GM18517 (cell line): ENCODE measurements around the gene GPR176.

Experiments used
- ATAC-seq: cut with Tn5 transposase; IDR thresholded peaks from one replicate; pipeline ENCODE4 v1.9.1; 2021; ENCODE audit warnings: mild to moderate bottlenecking, moderate library complexity; ENCODE audit not compliant: unreplicated experiment

Gene GPR176, protein sequence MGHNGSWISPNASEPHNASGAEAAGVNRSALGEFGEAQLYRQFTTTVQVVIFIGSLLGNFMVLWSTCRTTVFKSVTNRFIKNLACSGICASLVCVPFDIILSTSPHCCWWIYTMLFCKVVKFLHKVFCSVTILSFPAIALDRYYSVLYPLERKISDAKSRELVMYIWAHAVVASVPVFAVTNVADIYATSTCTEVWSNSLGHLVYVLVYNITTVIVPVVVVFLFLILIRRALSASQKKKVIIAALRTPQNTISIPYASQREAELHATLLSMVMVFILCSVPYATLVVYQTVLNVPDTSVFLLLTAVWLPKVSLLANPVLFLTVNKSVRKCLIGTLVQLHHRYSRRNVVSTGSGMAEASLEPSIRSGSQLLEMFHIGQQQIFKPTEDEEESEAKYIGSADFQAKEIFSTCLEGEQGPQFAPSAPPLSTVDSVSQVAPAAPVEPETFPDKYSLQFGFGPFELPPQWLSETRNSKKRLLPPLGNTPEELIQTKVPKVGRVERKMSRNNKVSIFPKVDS

DNA sequence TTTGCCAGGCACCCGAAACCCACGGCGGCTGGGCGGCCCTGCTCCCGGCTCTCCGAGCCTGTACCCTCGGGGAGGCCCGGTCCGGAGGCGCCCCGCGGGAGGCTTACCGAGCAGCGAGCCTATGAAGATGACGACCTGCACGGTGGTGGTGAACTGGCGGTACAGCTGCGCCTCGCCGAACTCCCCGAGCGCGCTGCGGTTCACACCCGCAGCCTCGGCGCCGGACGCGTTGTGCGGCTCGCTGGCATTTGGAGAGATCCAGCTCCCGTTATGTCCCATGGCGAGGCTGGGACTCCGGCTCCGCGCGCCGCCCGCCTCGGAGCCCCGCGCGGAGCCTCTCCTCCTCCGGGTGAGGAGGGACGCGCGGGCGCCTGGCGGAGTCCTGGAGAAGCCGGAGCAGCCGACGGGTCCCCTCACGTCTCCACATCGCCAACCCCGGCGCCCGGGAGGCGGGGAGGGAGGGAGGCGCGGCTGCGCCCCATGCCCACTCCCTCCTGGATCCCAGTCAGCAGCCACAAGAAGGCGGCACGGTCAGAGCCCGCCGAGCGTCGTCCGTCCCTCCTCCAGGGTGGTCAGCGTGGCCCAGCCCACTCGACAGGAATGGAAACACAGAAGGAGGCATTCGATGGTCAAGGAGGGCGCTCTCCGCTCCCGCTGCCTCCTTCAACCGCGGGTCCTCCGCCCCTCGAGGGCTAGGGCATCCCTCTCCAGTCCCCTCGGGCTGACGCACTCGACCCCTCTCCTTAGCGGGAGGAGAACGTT, at the start of gene GPR176:
Gene GPR176, minus strand, starts transcription at position 519 of the 762 bp plus-strand sequence. Its CDS starts 240 bp downstream, at position 279.
- no peak for ATAC-seq

GRCh38 chr15:39969002-39969394, 48.9 kb upstream of the GPR176 start:
- ATAC-seq: no peak

DNA sequence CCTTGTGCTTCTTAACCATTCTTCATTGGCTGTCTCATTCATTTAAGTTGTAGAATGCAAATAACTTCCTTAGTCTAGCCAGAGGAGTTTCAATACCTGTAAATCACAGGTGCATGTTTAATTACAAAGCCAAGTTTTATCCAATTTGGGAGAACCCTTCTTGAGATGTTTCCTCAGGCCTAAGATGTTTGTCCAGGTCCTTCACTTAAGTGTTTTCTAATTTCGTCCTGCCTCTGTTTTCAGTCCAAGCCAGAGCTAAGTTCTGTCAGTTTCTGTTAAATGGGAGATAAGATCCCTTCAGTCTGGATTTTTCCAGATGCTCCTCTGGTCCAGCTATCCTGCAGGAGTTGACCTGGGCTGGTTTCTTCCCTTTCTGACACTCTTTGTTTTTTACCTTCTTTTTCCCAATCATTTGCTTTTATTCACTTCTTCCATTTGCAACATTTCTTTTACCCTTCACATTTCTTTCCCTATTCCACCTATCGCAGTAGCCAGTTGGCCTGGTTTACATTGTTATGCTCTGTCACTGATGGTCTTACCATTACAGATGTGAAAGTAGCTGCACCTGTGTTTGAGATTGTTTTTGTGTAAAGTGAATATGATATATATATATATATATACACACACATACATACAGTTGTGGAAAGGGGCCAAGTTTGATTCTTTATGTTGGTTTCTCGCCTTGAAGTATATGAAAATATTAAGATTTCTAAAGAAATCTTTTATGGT, 48.4 kb upstream of the GPR176 start:
- ATAC-seq: no peak

- ATAC-seq: no peak
Observed at GRCh38 chr15:39966521-39966920, 46.5 kb upstream of the GPR176 start.

- no peak for ATAC-seq
Observed at GRCh38 chr15:39963786-39964185, 43.7 kb upstream of the GPR176 start.

GRCh38 chr15:39961051-39961450, 41.0 kb upstream of the GPR176 start:
- ATAC-seq: no peak

GRCh38 chr15:39960411-39960810, 40.3 kb upstream of the GPR176 start:
- no peak for ATAC-seq

DNA sequence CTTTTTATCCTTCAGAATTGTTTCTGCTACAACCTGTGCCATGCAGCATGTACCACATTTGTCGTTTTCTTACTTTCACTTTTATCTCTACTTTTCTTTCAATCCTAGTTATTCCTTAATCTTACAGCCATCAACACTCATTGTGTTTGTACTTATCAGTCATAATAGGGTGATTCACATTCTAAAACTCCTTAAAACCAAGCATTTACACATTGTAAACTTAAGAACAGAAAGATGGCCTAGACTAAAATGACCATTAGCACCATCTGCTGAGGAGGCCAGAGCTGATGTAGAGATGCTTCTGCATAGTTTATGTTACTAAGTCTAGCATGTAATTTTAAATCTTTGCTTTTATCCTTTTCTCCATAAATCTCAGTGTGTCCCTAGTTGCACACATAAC, 39.3 kb upstream of the GPR176 start:
- ATAC-seq: no peak

GRCh38 chr15:39957481-39957880, 37.4 kb upstream of the GPR176 start:
- no peak for ATAC-seq

DNA sequence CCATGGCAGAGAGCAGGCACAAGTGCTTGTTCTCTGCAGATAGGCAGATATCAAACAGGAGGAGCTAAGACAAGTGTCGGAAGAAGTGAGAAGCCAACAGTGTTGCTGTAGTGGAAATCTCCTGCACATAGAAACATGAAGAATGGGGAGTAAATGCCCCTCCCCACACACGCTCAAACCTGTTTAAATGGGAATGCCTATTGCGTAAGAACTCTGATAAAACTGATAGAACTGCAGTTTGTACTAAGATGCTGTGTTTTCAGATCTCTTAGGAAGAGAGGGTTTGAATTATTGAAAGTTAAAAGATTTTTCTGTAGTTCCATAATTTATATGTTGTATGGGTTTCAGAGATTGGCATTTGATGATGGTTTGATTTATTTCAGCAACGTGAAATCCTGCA, 33.5 kb upstream of the GPR176 start:
- ATAC-seq: no peak

GRCh38 chr15:39951561-39951960, 31.5 kb upstream of the GPR176 start:
- ATAC-seq: no peak

GRCh38 chr15:39948817-39949216, 28.8 kb upstream of the GPR176 start:
- ATAC-seq: no peak

GRCh38 chr15:39947401-39948197, 27.5 kb upstream of the GPR176 start:
- ATAC-seq: no peak

DNA sequence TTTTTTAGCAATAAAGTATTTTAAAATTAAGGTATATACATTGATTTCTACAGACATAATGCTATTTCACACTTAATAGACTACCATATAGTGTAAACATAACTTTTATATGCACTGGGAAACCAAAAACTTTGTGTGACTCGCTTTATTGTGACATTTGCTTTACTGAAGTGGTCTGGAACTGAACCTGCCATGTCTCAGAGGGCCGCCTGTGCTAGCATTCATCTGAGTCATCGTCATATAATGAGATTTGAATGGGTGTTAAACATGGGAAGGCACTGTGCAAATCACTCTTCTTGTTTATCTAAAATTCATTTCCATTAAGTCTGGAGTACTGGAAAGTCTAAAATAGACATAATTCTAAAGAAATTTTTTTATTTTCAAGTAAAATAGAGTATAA, 26.8 kb upstream of the GPR176 start:
- ATAC-seq: no peak

GRCh38 chr15:39944726-39945125, 24.7 kb upstream of the GPR176 start:
- ATAC-seq: no peak

DNA sequence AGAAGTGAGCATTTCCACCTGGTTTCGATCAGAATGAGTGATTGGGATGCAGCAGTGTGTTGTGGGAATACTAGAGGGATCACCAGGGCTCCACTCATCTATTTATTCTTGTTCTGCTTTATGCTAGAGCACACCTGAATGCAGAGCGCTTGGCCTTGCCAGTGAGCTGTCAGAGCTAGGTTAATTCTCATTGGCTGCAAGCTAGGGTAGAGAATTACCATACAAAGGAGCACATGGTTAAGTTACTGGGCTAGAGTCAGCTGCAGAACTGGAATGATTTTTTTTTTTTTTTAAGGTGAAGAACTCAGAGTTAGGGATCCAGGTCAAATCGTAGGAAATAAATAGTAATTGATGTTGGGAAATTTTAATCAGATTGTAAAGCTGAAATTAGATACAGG, 22.7 kb upstream of the GPR176 start:
- ATAC-seq: no peak

- ATAC-seq: no peak
Observed at GRCh38 chr15:39942101-39942752, 22.2 kb upstream of the GPR176 start.

GRCh38 chr15:39939487-39940452, 19.7 kb upstream of the GPR176 start:
- no peak for ATAC-seq

DNA sequence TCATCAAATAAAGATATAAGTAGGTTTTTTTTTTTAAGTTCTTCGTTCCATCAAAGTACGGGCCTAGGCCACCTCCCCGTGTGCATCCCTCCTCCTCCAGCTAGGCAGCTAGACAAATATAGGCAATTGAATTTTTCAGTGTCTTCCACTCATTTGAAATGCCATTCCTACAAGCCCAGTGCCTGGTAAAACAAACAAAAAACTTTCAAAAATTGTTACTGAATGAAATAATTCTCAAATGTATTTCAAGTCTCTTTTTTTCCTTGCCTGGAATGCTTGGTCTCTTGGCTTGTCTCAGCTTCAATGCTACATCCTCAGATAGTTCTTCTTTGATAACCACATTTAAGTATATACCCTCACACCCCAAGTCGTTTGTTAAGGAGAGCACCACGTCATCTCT, 17.6 kb upstream of the GPR176 start:
- ATAC-seq: no peak
